Measurements from ENCODE around the gene C10orf67. TPM values are rescaled to one million over a fixed set of nuclear protein-coding genes. Genes with fewer than 3 reads are reported as not detected.

Gene C10orf67
- total RNA-seq, 4 donors from 2014 or later, result 0.21 TPM; not detected in 3

DNA sequence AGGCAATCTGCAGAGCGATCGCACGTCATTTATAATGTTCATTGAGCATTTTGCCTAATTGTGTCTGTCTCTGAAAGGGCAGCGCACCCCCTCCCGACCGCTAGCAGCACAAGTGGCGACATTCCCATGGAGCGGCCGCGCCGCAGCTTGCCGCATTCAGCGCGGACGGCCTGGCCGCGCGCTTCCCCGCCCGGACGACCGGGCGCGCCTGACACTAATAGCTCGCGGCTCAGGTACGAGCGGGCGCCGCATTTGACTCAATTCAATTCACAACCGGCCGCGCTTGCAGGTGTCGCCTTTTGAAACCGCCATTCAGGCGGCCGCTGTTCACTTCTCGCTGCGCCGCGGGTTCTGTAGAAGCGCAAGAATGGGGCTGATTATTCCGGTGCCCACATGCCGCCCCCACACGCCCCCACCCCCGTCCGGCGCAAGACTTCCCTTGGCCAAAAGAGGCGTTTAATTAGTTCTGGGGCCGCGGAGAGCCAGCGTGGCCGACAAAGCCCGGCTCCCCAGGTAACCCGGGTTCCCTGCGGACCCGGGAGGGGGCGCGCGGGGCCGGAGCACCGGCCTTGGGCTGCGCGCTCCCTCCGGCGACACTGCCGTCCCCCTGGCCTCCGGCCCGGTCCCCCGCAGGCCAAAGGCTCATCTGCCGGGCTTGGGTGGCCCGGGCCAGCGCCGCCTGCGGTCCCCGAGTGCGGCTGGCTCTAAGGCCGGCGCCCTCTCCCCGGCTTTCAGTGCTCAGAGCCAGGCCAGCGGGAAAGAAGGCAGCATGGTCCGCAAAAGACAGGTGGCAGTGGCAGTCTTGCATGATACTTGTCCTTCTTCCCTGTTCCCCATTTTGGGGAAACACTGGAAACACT, 171.2 kb downstream of the C10orf67 start:
- no peak for DNase-seq
- H3K4me3 ChIP-seq, result no peak overlapping the region
- H3K36me3 ChIP-seq, result no peaks in the 10 kb centered on the region
- no peak overlapping the region for H3K27ac ChIP-seq
- H3K27me3 ChIP-seq, result peaks cover 0 to 30% of the 10 kb centered on the region in 2 donors
- H3K9me3 ChIP-seq, result no peaks in the 10 kb centered on the region
- no peak for TF ChIP-seq CTCF (IDR thresholded peaks at IDR 0.05)
- no peak for TF ChIP-seq POLR2A (IDR thresholded peaks at IDR 0.05)
- H3K4me1 ChIP-seq, result peaks cover 0 to 8% of the 10 kb centered on the region in 2 donors
- intact Hi-C loops (cut with DNase I; ENCODE audit: low total_unique reads), result no loop called here

GRCh38 chr10:23172429-23173213, 172.0 kb downstream of the C10orf67 start:
- H3K9me3 ChIP-seq, result no peaks in the 10 kb centered on the region

GRCh38 chr10:23171232-23171876, 173.2 kb downstream of the C10orf67 start:
- intact Hi-C loops (cut with DNase I; ENCODE audit: low total_unique reads), result no loop called here
- Histone ChIP-seq H3K27me3 (peaks cover 0 to 30% of the 10 kb centered on the region in 2 donors), H3K36me3 (no peaks in the 10 kb centered on the region), H3K4me1 (peaks cover 0 to 8% of the 10 kb centered on the region in 2 donors), H3K4me3 (no peak overlapping the region), H3K27ac (no peak overlapping the region), H3K9me3 (no peaks in the 10 kb centered on the region)
- TF ChIP-seq POLR2A (IDR thresholded peaks at IDR 0.05), result no peak
- no peak for TF ChIP-seq CTCF (IDR thresholded peaks at IDR 0.05)
- DNase-seq, result no peak

More at GRCh38 chr10:23172429-23173213, 172.0 kb downstream of the C10orf67 start:
- no peaks in the 10 kb centered on the region for H3K36me3 ChIP-seq
- H3K4me3 ChIP-seq, result no peak overlapping the region
- TF ChIP-seq CTCF (IDR thresholded peaks at IDR 0.05), result no peak
- TF ChIP-seq POLR2A (IDR thresholded peaks at IDR 0.05), result no peak
- H3K27me3 ChIP-seq, result peaks cover 0 to 30% of the 10 kb centered on the region in 2 donors
- no peak overlapping the region for H3K27ac ChIP-seq
- intact Hi-C loops (cut with DNase I; ENCODE audit: low total_unique reads), result no loop called here
- no peak for DNase-seq
- H3K4me1 ChIP-seq, result peaks cover 0 to 8% of the 10 kb centered on the region in 2 donors

DNA sequence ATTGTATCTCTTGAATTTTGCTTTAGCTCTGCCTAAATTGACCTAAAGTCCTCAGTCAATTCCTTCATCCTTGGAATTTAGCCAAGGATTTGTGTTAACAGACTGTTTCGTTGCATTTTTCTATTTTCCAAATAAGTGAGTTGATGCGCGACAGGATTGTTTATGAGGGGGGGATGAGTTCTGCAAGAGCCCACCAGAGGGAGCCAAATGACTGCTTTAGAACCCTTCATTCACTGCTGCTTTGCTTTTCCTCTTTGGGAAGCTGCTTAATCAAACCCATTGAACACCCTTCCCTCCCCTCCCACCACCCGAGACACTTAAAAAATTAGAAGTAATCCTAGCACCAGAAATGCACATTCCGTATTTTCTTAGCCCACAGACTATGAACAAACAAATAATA, 186.2 kb downstream of the C10orf67 start:
- TF ChIP-seq POLR2A (IDR thresholded peaks at IDR 0.05) (no peak), CTCF (IDR thresholded peaks at IDR 0.05) (peak; percentile 42 to 59 (median 56))
- DNase-seq, result peak in 1 of 2 donors; percentile 20
- Histone ChIP-seq H3K4me3 (no peak overlapping the region), H3K4me1 (no peaks in the 10 kb centered on the region), H3K36me3 (no peaks in the 10 kb centered on the region), H3K27ac (no peak overlapping the region), H3K9me3 (no peaks in the 10 kb centered on the region), H3K27me3 (no peaks in the 10 kb centered on the region)
- intact Hi-C loops (cut with DNase I; ENCODE audit: low total_unique reads), result no loop called here

Measured in uterus (tissue), 4 donors.